Endodermal cell (in vitro differentiated cells): Measurements from ENCODE around the gene G6PC2. TPM values are rescaled to one million over a fixed set of nuclear protein-coding genes. Genes with fewer than 3 reads are reported as not detected.

ENCODE experiments used
- DNase-seq: peaks from one replicate; pipeline ENCODE4 v3.0.0-alpha.2; 2017
- H3K27ac ChIP-seq: 2 replicates; pipeline ENCODE4 v1.5.1; 2013; ENCODE audit warnings: mild to moderate bottlenecking, low read depth, low read length, moderate library complexity
- H3K27me3 ChIP-seq: 2 replicates; pipeline ENCODE4 v1.6.1; 2013; ENCODE audit warnings: mild to moderate bottlenecking, low read length, moderate library complexity; ENCODE audit not compliant: insufficient read depth, control insufficient read depth, poor library complexity, severe bottlenecking
- H3K36me3 ChIP-seq: 2 replicates; pipeline ENCODE4 v1.7.0; 2013; ENCODE audit warnings: mild to moderate bottlenecking, low read length, moderate library complexity; ENCODE audit not compliant: control insufficient read depth, insufficient read depth
- H3K4me1 ChIP-seq: one replicate; pipeline ENCODE4 v1.7.0; 2013; ENCODE audit warnings: low read length; ENCODE audit not compliant: control insufficient read depth, insufficient read depth
- H3K4me3 ChIP-seq: 2 replicates; pipeline ENCODE4 v1.5.1; 2013; ENCODE audit warnings: mild to moderate bottlenecking, low read length, moderate library complexity
- H3K9ac ChIP-seq: 2 replicates; pipeline ENCODE4 v1.6.1; 2013; ENCODE audit warnings: mild to moderate bottlenecking, low read length, moderate library complexity; ENCODE audit not compliant: poor library complexity, severe bottlenecking; ENCODE audit errors: extremely low read depth
- H3K9me3 ChIP-seq: 2 replicates; pipeline ENCODE4 v1.6.1; 2013; ENCODE audit warnings: mild to moderate bottlenecking, low read length, moderate library complexity; ENCODE audit not compliant: control insufficient read depth
- H3K27ac Mint-ChIP-seq: 2 replicates; pipeline ENCODE4 v1.8.0; 2020; ENCODE audit warnings: mixed read lengths
- H3K27me3 Mint-ChIP-seq: 2 replicates; pipeline ENCODE4 v1.8.0; 2021; ENCODE audit warnings: mild to moderate bottlenecking, mixed read lengths; ENCODE audit not compliant: insufficient read depth
- H3K36me3 Mint-ChIP-seq: 2 replicates; pipeline ENCODE4 v1.8.0; 2020; ENCODE audit warnings: low read depth, mixed read lengths
- H3K4me1 Mint-ChIP-seq: 2 replicates; pipeline ENCODE4 v1.8.0; 2020; ENCODE audit warnings: mixed read lengths
- H3K4me3 Mint-ChIP-seq: 2 replicates; pipeline ENCODE4 v1.8.0; 2020; ENCODE audit warnings: mild to moderate bottlenecking, moderate library complexity, mixed read lengths
- H3K9me3 Mint-ChIP-seq: 2 replicates; pipeline ENCODE4 v1.8.0; 2020; ENCODE audit warnings: mild to moderate bottlenecking, mixed read lengths
- CTCF ChIP-seq: fragments of 200-600 bp; sonication (generic); conservative IDR thresholded peaks from 2 replicates; pipeline ENCODE4 v1.5.0; 2021; ENCODE audit warnings: antibody characterized with exemption, mild to moderate bottlenecking
- WGBS, 2 experiments: methylation state at CpG; one replicate each; pipeline versions ENCODE4 v1.1.5 to v1.1.7; 2013; ENCODE audit warnings: missing lambda C conversion rate in 2 of 2, mixed read lengths in 1 of 2; ENCODE audit not compliant: insufficient coverage in 1 of 2, insufficient read length in 1 of 2; 5-methylcytosine and 5-hydroxymethylcytosine counted together
- total RNA-seq, 2 donors: library from RNA; stranded (reverse); fragmentation: NEBNext Ultra II Directional in 1 of 2; extraction: Animal tissue kit (Norgen Biotek cat#: 25700) in 1 of 2; gene quantifications; 2 replicates in 1 of 2; 3 replicates in 1 of 2; pipeline ENCODE4 v1.2.1, GENCODE V29; 2021

Gene G6PC2
- total RNA-seq, 2 donors from 2014 or later: not detected

GRCh38 chr2:168951871-168952270 lies 50.8 kb downstream of the G6PC2 start:
- H3K9ac ChIP-seq: no peak overlapping the region
- no peaks in the 10 kb centered on the region for H3K27me3 Mint-ChIP-seq
- peaks cover 60% of the 10 kb centered on the region for H3K9me3 ChIP-seq
- no peaks in the 10 kb centered on the region for H3K4me1 ChIP-seq
- no peaks in the 10 kb centered on the region for H3K27me3 ChIP-seq
- peaks cover 9% of the 10 kb centered on the region for H3K36me3 Mint-ChIP-seq
- no peaks in the 10 kb centered on the region for H3K36me3 ChIP-seq
- peaks cover 2% of the 10 kb centered on the region for H3K4me1 Mint-ChIP-seq
- no peak overlapping the region for H3K27ac ChIP-seq
- H3K9me3 Mint-ChIP-seq: peaks cover 48% of the 10 kb centered on the region
- no peak overlapping the region for H3K4me3 Mint-ChIP-seq
- no peak overlapping the region for H3K27ac Mint-ChIP-seq
- DNase-seq: no peak
- TF ChIP-seq CTCF: no peak
- peak overlapping the region; percentile 4 for H3K4me3 ChIP-seq
- WGBS, 2 experiments: 100% methylated on average over 1 of the region's 1 CpG; no CpG with 5 or more reads in 1 of the 2 experiments

- DNase-seq: no peak
- no peaks in the 10 kb centered on the region for H3K36me3 ChIP-seq
- Mint-ChIP-seq H3K27me3 (no peaks in the 10 kb centered on the region), H3K4me3 (no peak overlapping the region), H3K9me3 (peaks cover 48% of the 10 kb centered on the region), H3K4me1 (peaks cover 2% of the 10 kb centered on the region), H3K27ac (no peak overlapping the region), H3K36me3 (peaks cover 9% of the 10 kb centered on the region)
- H3K4me3 ChIP-seq: peak overlapping the region; percentile 4
- no peak for TF ChIP-seq CTCF
- no peaks in the 10 kb centered on the region for H3K27me3 ChIP-seq
- H3K27ac ChIP-seq: no peak overlapping the region
- H3K9ac ChIP-seq: no peak overlapping the region
- H3K4me1 ChIP-seq: no peaks in the 10 kb centered on the region
- H3K9me3 ChIP-seq: peaks cover 60% of the 10 kb centered on the region
- whole genome bisulfite sequencing, 2 experiments: 92% methylated on average over 1 of the region's 1 CpG; no CpG with 5 or more reads in 1 of the 2 experiments
These were observed 51.3 kb downstream of the G6PC2 start for GRCh38 chr2:168952424-168952823.

GRCh38 chr2:168954256-168954655 lies 53.2 kb downstream of the G6PC2 start:
- no peak overlapping the region for H3K27ac ChIP-seq
- Mint-ChIP-seq H3K27me3 (no peaks in the 10 kb centered on the region), H3K36me3 (peaks cover 9% of the 10 kb centered on the region), H3K9me3 (peaks cover 46% of the 10 kb centered on the region), H3K27ac (no peak overlapping the region), H3K4me1 (peaks cover 2% of the 10 kb centered on the region), H3K4me3 (no peak overlapping the region)
- no peak for TF ChIP-seq CTCF
- H3K27me3 ChIP-seq: no peaks in the 10 kb centered on the region
- H3K4me1 ChIP-seq: no peaks in the 10 kb centered on the region
- H3K36me3 ChIP-seq: no peaks in the 10 kb centered on the region
- DNase-seq: no peak
- peaks cover 59% of the 10 kb centered on the region for H3K9me3 ChIP-seq
- peak overlapping the region; percentile 42 for H3K4me3 ChIP-seq
- no peak overlapping the region for H3K9ac ChIP-seq
